CD4-positive, alpha-beta T cell (primary cell): ENCODE data around the gene SLC37A1. TPM values are rescaled to one million over a fixed set of nuclear protein-coding genes. Genes with fewer than 3 reads are reported as not detected.

Experiments used
- ATAC-seq: fragments of 200-7000 bp; cut with Tn5 transposase; one replicate; pipeline ENCODE4 v1.10.0; 2022; ENCODE audit warnings: mild to moderate bottlenecking; ENCODE audit not compliant: poor library complexity
- CTCF ChIA-PET: fragments of 350-600 bp; sonication (Branson Sonifier 250); formaldehyde crosslinking; loops from one replicate; lab custom pipeline; 2021; ENCODE audit warnings: antibody characterized with exemption, inconsistent platforms; lab: Charles Lee
- POLR2A ChIA-PET: fragments of 350-600 bp; sonication (Branson Sonifier 250); formaldehyde crosslinking; loops from one replicate; lab custom pipeline; 2021; ENCODE audit warnings: antibody characterized with exemption, inconsistent platforms; lab: Charles Lee
- DNase-seq, 14 experiments: peaks; one replicate each; pipeline ENCODE4 v3.0.0-alpha.2; 2013 to 2020; ENCODE audit warnings: mixed read lengths in 2 of 14
- H3K27ac ChIP-seq, 2 donors: one replicate each; pipeline versions ENCODE4 v1.5.1 to v1.7.0; 2013; ENCODE audit warnings: low read length in 2 of 2, low read depth in 1 of 2, mild to moderate bottlenecking in 1 of 2
- H3K27me3 ChIP-seq, 2 experiments: 1 replicate in 1 of 2; 2 replicates in 1 of 2; pipeline versions ENCODE4 v1.6.1 to v1.7.0; 2013; ENCODE audit warnings: low read length in 2 of 2, control low read depth in 1 of 2, mild to moderate bottlenecking in 1 of 2, moderate library complexity in 1 of 2; ENCODE audit not compliant: insufficient read depth in 2 of 2, control insufficient read depth in 1 of 2
- H3K36me3 ChIP-seq: one replicate; pipeline ENCODE4 v1.6.1; 2013; ENCODE audit warnings: low read length, control low read depth; ENCODE audit not compliant: insufficient read depth
- H3K4me1 ChIP-seq: one replicate; pipeline ENCODE4 v1.6.1; 2013; ENCODE audit warnings: low read length, control low read depth; ENCODE audit not compliant: insufficient read depth
- H3K4me3 ChIP-seq: one replicate; pipeline ENCODE4 v1.5.1; 2013; ENCODE audit warnings: mild to moderate bottlenecking, low read length, moderate library complexity
- H3K9me3 ChIP-seq, 2 experiments: 1 replicate in 1 of 2; 2 replicates in 1 of 2; pipeline versions ENCODE4 v1.6.1 to v1.7.0; 2013; ENCODE audit warnings: low read length in 2 of 2, mild to moderate bottlenecking in 2 of 2, control low read depth in 1 of 2, moderate library complexity in 1 of 2; ENCODE audit not compliant: control insufficient read depth in 1 of 2, insufficient read depth in 1 of 2
- H3K27ac Mint-ChIP-seq: one replicate; pipeline ENCODE4 v1.8.0; 2020; ENCODE audit warnings: mixed read lengths
- H3K27me3 Mint-ChIP-seq: one replicate; pipeline ENCODE4 v1.8.0; 2021; ENCODE audit warnings: mixed read lengths
- H3K36me3 Mint-ChIP-seq: one replicate; pipeline ENCODE4 v1.8.0; 2021; ENCODE audit warnings: low read depth, mixed read lengths
- H3K4me1 Mint-ChIP-seq: one replicate; pipeline ENCODE4 v1.8.0; 2021; ENCODE audit warnings: low read depth, mixed read lengths
- H3K4me3 Mint-ChIP-seq: one replicate; pipeline ENCODE4 v1.8.0; 2020; ENCODE audit warnings: mild to moderate bottlenecking, mixed read lengths
- H3K9me3 Mint-ChIP-seq: one replicate; pipeline ENCODE4 v1.8.0; 2020; ENCODE audit warnings: mixed read lengths
- CTCF ChIP-seq: fragments of 200-600 bp; IDR thresholded peaks from one replicate; pipeline ENCODE4 v1.8.0; 2022; ENCODE audit warnings: antibody characterized with exemption, mild to moderate bottlenecking
- intact Hi-C, 2 experiments: fragments of 100-400 bp; cut with DNase I in 1 of 2; cut with micrococcal nuclease in 1 of 2; formaldehyde crosslinking; loops; one replicate each; pipeline versions ENCODE4 v1.15.1 to v1.9.0; 2023 to 2025; cut with DNase I, micrococcal nuclease
- total RNA-seq, 174 experiments: library from RNA in 2 of 174; stranded (reverse) in 2 of 174; gene quantifications; one replicate each; pipeline ENCODE4 v1.2.3 and lab custom pipeline; 2021 to 2026

The SLC37A1 gene
- total RNA-seq, 2 experiments from 2014 or later: 16.4 to 16.7 TPM

DNA sequence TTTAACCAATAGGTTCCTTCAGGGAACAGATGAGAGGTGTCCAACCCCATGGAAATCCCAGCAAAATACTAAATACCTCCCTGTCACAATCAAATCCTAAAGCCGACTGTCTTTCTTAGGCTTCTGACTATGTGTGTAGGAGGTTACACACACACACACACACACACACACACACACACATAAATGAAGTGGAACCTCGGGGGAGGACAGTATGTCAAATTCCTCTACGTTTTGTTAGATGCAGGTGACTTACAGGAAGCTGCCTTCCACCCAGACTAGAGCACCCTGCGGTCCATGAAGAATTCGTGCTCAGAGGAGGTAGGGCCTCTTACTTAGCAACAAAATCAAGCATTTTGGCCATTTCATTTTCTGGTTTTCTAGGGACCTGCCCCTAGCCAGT lies 34.1 kb upstream of the SLC37A1 start:
- H3K4me1 ChIP-seq: no peaks in the 10 kb centered on the region
- H3K27ac Mint-ChIP-seq: no peak overlapping the region
- intact Hi-C loops: no loop called here
- ATAC-seq (peak; percentile 77), DNase-seq (no peak)
- peaks cover 7% of the 10 kb centered on the region for H3K4me1 Mint-ChIP-seq
- no peaks in the 10 kb centered on the region for H3K36me3 Mint-ChIP-seq
- H3K9me3 Mint-ChIP-seq: no peaks in the 10 kb centered on the region
- no peaks in the 10 kb centered on the region for H3K27me3 ChIP-seq
- H3K36me3 ChIP-seq: no peaks in the 10 kb centered on the region
- no peak overlapping the region for H3K4me3 ChIP-seq
- ChIA-PET CTCF (no interaction called here), POLR2A (no interaction called here)
- H3K27me3 Mint-ChIP-seq: no peaks in the 10 kb centered on the region
- TF ChIP-seq CTCF: no peak
- H3K4me3 Mint-ChIP-seq: no peak overlapping the region
- no peak overlapping the region for H3K27ac ChIP-seq
- H3K9me3 ChIP-seq: no peaks in the 10 kb centered on the region

GRCh38 chr21:42480736-42481135 lies 32.9 kb upstream of the SLC37A1 start:
- H3K27ac Mint-ChIP-seq: no peak overlapping the region
- H3K4me1 ChIP-seq: no peaks in the 10 kb centered on the region
- no peaks in the 10 kb centered on the region for H3K36me3 Mint-ChIP-seq
- no peaks in the 10 kb centered on the region for H3K27me3 Mint-ChIP-seq
- DNase-seq (no peak), ATAC-seq (no peak)
- no peak overlapping the region for H3K27ac ChIP-seq
- TF ChIP-seq CTCF: no peak
- intact Hi-C loops: no loop called here
- H3K4me1 Mint-ChIP-seq: peaks cover 7% of the 10 kb centered on the region
- H3K4me3 ChIP-seq: no peak overlapping the region
- H3K27me3 ChIP-seq: no peaks in the 10 kb centered on the region
- POLR2A ChIA-PET: no interaction called here
- H3K4me3 Mint-ChIP-seq: no peak overlapping the region
- H3K9me3 Mint-ChIP-seq: no peaks in the 10 kb centered on the region
- H3K9me3 ChIP-seq: no peaks in the 10 kb centered on the region
- H3K36me3 ChIP-seq: no peaks in the 10 kb centered on the region
- CTCF ChIA-PET: no interaction called here

DNA sequence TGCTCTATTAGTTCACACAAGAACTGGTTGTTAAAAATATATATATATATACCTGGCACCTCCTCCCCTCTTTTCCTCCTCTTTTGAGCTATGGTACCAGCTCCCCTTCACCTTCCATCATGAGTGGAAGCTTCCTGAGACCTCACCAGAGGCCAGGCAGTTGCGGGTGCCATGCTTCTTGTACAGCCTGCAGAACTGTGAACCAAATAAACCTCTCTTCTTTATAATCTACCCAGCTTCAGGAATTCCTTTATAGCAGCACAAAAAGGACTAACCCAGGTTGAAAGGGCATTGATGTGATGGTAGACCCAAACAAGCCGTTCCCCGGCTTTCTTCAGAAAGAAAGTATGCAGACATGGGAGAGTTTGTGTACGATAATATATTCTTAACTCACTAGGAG lies 32.5 kb upstream of the SLC37A1 start:
- no peaks in the 10 kb centered on the region for H3K27me3 ChIP-seq
- no peak overlapping the region for H3K27ac ChIP-seq
- no peaks in the 10 kb centered on the region for H3K9me3 ChIP-seq
- CTCF ChIA-PET: no interaction called here
- H3K36me3 Mint-ChIP-seq: no peaks in the 10 kb centered on the region
- H3K27me3 Mint-ChIP-seq: no peaks in the 10 kb centered on the region
- ATAC-seq (no peak), DNase-seq (no peak)
- no peak overlapping the region for H3K4me3 Mint-ChIP-seq
- H3K27ac Mint-ChIP-seq: no peak overlapping the region
- H3K36me3 ChIP-seq: no peaks in the 10 kb centered on the region
- H3K4me3 ChIP-seq: no peak overlapping the region
- intact Hi-C loops: no loop called here
- POLR2A ChIA-PET: no interaction called here
- no peak for TF ChIP-seq CTCF
- H3K9me3 Mint-ChIP-seq: no peaks in the 10 kb centered on the region
- H3K4me1 ChIP-seq: no peaks in the 10 kb centered on the region
- peaks cover 7% of the 10 kb centered on the region for H3K4me1 Mint-ChIP-seq
